BLaER1 treated with 17β-estradiol and CSF1 and Interleukin-3, amounts not matched to agents 10 nM and 100 nM (cell line): ENCODE measurements around the gene JAKMIP2.
"Not testable (repeated sequence)": the region's sequence is repeated elsewhere in the genome, so short reads cannot be mapped to it uniquely, and the experiment has no call there.

ENCODE experiments used
- H3K27ac ChIP-seq, 11 experiments: shearing (Covaris generic); formaldehyde crosslinking; 2 replicates each; pipeline ENCODE4 v1.8.1; 2022
- H3K27me3 ChIP-seq, 11 experiments: shearing (Covaris generic); formaldehyde crosslinking; 2 replicates each; pipeline ENCODE4 v1.8.1; 2022
- H3K36me3 ChIP-seq, 11 experiments: shearing (Covaris generic); formaldehyde crosslinking; 2 replicates each; pipeline ENCODE4 v1.8.1; 2022
- H3K4me1 ChIP-seq, 10 experiments: shearing (Covaris generic); formaldehyde crosslinking; 2 replicates each; pipeline ENCODE4 v1.8.1; 2022
- H3K4me2 ChIP-seq, 11 experiments: shearing (Covaris generic); formaldehyde crosslinking; 2 replicates each; pipeline ENCODE4 v1.8.1; 2022
- H3K4me3 ChIP-seq, 10 experiments: shearing (Covaris generic); formaldehyde crosslinking; 2 replicates each; pipeline ENCODE4 v1.8.1; 2022
- H3K9ac ChIP-seq, 11 experiments: shearing (Covaris generic); formaldehyde crosslinking; 2 replicates each; pipeline ENCODE4 v1.8.1; 2022
- H3K9me3 ChIP-seq, 11 experiments: shearing (Covaris generic); formaldehyde crosslinking; replicated peaks in 1 of 11; 2 replicates each; pipeline ENCODE4 v1.8.1; 2022
- H4K20me1 ChIP-seq, 11 experiments: shearing (Covaris generic); formaldehyde crosslinking; 2 replicates each; pipeline ENCODE4 v1.8.1; 2022
- Cebpa-rat ChIP-seq, 11 experiments: shearing (Covaris generic); IDR thresholded peaks; 2 replicates each; pipeline ENCODE4 v1.8.1; 2022

JAKMIP2 gene

GRCh38 chr5:147601652-147602051 lies 180.9 kb downstream of the JAKMIP2 start:
- Histone ChIP-seq H3K27me3 (no peaks in the 10 kb centered on the region), H3K9me3 (no peaks in the 10 kb centered on the region), H3K4me3 (no peak overlapping the region), H3K36me3 (peaks cover 0 to 87% (median 13%) of the 10 kb centered on the region in 11 experiments; a peak in 11 of 22 replicates), H3K27ac (no peak overlapping the region), H3K9ac (no peak overlapping the region), H4K20me1 (peaks cover 0 to 76% (median 0%) of the 10 kb centered on the region in 11 experiments; a peak in 3 of 22 replicates), H3K4me1 (no peaks in the 10 kb centered on the region), H3K4me2 (no peak overlapping the region)
- no peak for TF ChIP-seq Cebpa-rat (IDR thresholded peaks at IDR 0.05)

GRCh38 chr5:147591120-147591519 lies 191.4 kb downstream of the JAKMIP2 start:
- H3K36me3 ChIP-seq, result peaks cover 0 to 65% (median 39%) of the 10 kb centered on the region in 11 experiments; a peak in 19 of 22 replicates
- H3K9me3 ChIP-seq, result peaks cover 0 to 8% (median 3%) of the 10 kb centered on the region in 11 experiments; a peak in 5 of 22 replicates
- H3K27ac ChIP-seq, result no peak overlapping the region
- peaks cover 0 to 64% (median 0%) of the 10 kb centered on the region in 11 experiments; a peak in 4 of 22 replicates for H4K20me1 ChIP-seq
- H3K4me1 ChIP-seq, result no peaks in the 10 kb centered on the region
- no peak overlapping the region for H3K4me2 ChIP-seq
- TF ChIP-seq Cebpa-rat (IDR thresholded peaks at IDR 0.05), result no peak
- no peak overlapping the region for H3K9ac ChIP-seq
- H3K4me3 ChIP-seq, result no peak overlapping the region
- no peaks in the 10 kb centered on the region for H3K27me3 ChIP-seq

GRCh38 chr5:147590096-147590495 lies 192.4 kb downstream of the JAKMIP2 start:
- Histone ChIP-seq H3K27me3 (no peaks in the 10 kb centered on the region), H3K4me2 (no peak overlapping the region), H3K9me3 (peaks cover 0 to 6% (median 0%) of the 10 kb centered on the region in 11 experiments; a peak in 4 of 22 replicates), H3K36me3 (peaks cover 0 to 55% (median 32%) of the 10 kb centered on the region in 11 experiments; a peak in 19 of 22 replicates), H3K9ac (no peak overlapping the region), H3K4me1 (no peaks in the 10 kb centered on the region), H3K27ac (no peak overlapping the region), H3K4me3 (no peak overlapping the region), H4K20me1 (peaks cover 0 to 57% (median 0%) of the 10 kb centered on the region in 11 experiments; a peak in 4 of 22 replicates)
- TF ChIP-seq Cebpa-rat (IDR thresholded peaks at IDR 0.05), result no peak

- H3K9me3 ChIP-seq, result no peaks in the 10 kb centered on the region
- no peak overlapping the region for H3K4me3 ChIP-seq
- H3K9ac ChIP-seq, result no peak overlapping the region
- H3K36me3 ChIP-seq, result peaks cover 0 to 22% (median 12%) of the 10 kb centered on the region in 11 experiments; a peak in 15 of 22 replicates
- no peaks in the 10 kb centered on the region for H3K27me3 ChIP-seq
- peaks cover 0 to 25% (median 0%) of the 10 kb centered on the region in 11 experiments; a peak in 3 of 22 replicates for H4K20me1 ChIP-seq
- no peak overlapping the region for H3K4me2 ChIP-seq
- H3K27ac ChIP-seq, result no peak overlapping the region
- TF ChIP-seq Cebpa-rat (IDR thresholded peaks at IDR 0.05), result no peak
- no peaks in the 10 kb centered on the region for H3K4me1 ChIP-seq
Measured at GRCh38 chr5:147586832-147587231, 195.7 kb downstream of the JAKMIP2 start.

- no peak for TF ChIP-seq Cebpa-rat (IDR thresholded peaks at IDR 0.05)
- peaks cover 0 to 3% (median 0%) of the 10 kb centered on the region in 11 experiments; a peak in 4 of 22 replicates for H3K9me3 ChIP-seq
- no peak overlapping the region for H3K27ac ChIP-seq
- H3K9ac ChIP-seq, result no peak overlapping the region
- H3K4me2 ChIP-seq, result no peak overlapping the region
- H3K4me1 ChIP-seq, result no peaks in the 10 kb centered on the region
- H4K20me1 ChIP-seq, result peaks cover 0 to 19% (median 0%) of the 10 kb centered on the region in 11 experiments; a peak in 3 of 22 replicates
- H3K4me3 ChIP-seq, result no peak overlapping the region
- no peaks in the 10 kb centered on the region for H3K27me3 ChIP-seq
- peaks cover 0 to 16% (median 11%) of the 10 kb centered on the region in 11 experiments; a peak in 15 of 22 replicates for H3K36me3 ChIP-seq
Measured at GRCh38 chr5:147586221-147586620, 196.3 kb downstream of the JAKMIP2 start.

GRCh38 chr5:147582272-147582671 lies 200.3 kb downstream of the JAKMIP2 start:
- H3K9me3 ChIP-seq, result peaks cover 12 to 20% (median 15%) of the 10 kb centered on the region in 11 experiments; a peak in 18 of 22 replicates
- not testable (repeated sequence) for H3K27me3 ChIP-seq, H4K20me1 ChIP-seq, H3K4me1 ChIP-seq, H3K9ac ChIP-seq, H3K4me2 ChIP-seq, H3K36me3 ChIP-seq, H3K27ac ChIP-seq, H3K4me3 ChIP-seq

- H3K9me3 ChIP-seq, result peaks cover 12 to 20% (median 15%) of the 10 kb centered on the region in 11 experiments; a peak in 18 of 22 replicates
- H3K4me3 ChIP-seq, H3K4me2 ChIP-seq, H3K9ac ChIP-seq, H3K36me3 ChIP-seq, H3K27me3 ChIP-seq, H3K4me1 ChIP-seq, H4K20me1 ChIP-seq, H3K27ac ChIP-seq: not testable (repeated sequence)
Measured at GRCh38 chr5:147580418-147580817, 202.1 kb downstream of the JAKMIP2 start.

GRCh38 chr5:147578228-147579024 lies 204.1 kb downstream of the JAKMIP2 start:
- no peak for TF ChIP-seq Cebpa-rat (IDR thresholded peaks at IDR 0.05)
- Histone ChIP-seq H3K27ac (no peak overlapping the region), H3K9ac (no peak overlapping the region), H3K9me3 (peaks cover 12 to 20% (median 15%) of the 10 kb centered on the region in 11 experiments; a peak in 18 of 22 replicates), H3K27me3 (no peaks in the 10 kb centered on the region), H3K4me1 (peaks cover 0 to 3% (median 0%) of the 10 kb centered on the region in 10 experiments; a peak in 1 of 20 replicates), H3K36me3 (no peaks in the 10 kb centered on the region), H3K4me3 (no peak overlapping the region), H4K20me1 (no peaks in the 10 kb centered on the region), H3K4me2 (no peak overlapping the region)

- H3K36me3 ChIP-seq, result no peaks in the 10 kb centered on the region
- no peaks in the 10 kb centered on the region for H4K20me1 ChIP-seq
- peaks cover 12 to 20% (median 15%) of the 10 kb centered on the region in 11 experiments; a peak in 18 of 22 replicates for H3K9me3 ChIP-seq
- no peak overlapping the region for H3K27ac ChIP-seq
- peaks cover 0 to 3% (median 0%) of the 10 kb centered on the region in 10 experiments; a peak in 1 of 20 replicates for H3K4me1 ChIP-seq
- no peak overlapping the region for H3K9ac ChIP-seq
- H3K4me2 ChIP-seq, result no peak overlapping the region
- no peaks in the 10 kb centered on the region for H3K27me3 ChIP-seq
- TF ChIP-seq Cebpa-rat (IDR thresholded peaks at IDR 0.05), result no peak
- no peak overlapping the region for H3K4me3 ChIP-seq
Measured at GRCh38 chr5:147576646-147577535, 205.6 kb downstream of the JAKMIP2 start.
